A549 (cell line): ENCODE results near the gene RANBP3. TPM values are rescaled to one million over a fixed set of nuclear protein-coding genes. Genes with fewer than 3 reads are reported as not detected.

Experiments
- ATAC-seq, 2 experiments: fragments of 200-7000 bp in 1 of 2; fragments of >200 bp in 1 of 2; cut with Nextera tagmentation in 1 of 2; cut with Tn5 transposase in 1 of 2; 3 replicates each; pipeline versions ENCODE4 v1.8.0 to v1.9.1; 2018 to 2020; ENCODE audit warnings: mild to moderate bottlenecking in 1 of 2, moderate library complexity in 1 of 2
- CTCF ChIA-PET: fragments of 300-600 bp; sonication (Branson Sonifier 250); formaldehyde crosslinking; extraction: SDS; loops from one replicate; lab custom pipeline; 2021; ENCODE audit warnings: antibody characterized with exemption, inconsistent platforms; lab: Yijun Ruan, JAX
- POLR2A ChIA-PET: fragments of 350-600 bp; formaldehyde crosslinking; extraction: SDS; loops from one replicate; lab custom pipeline; 2021; ENCODE audit warnings: antibody characterized with exemption, inconsistent platforms; lab: Yijun Ruan, JAX
- DNase-seq, 2 experiments: peaks; one replicate each; pipeline versions ENCODE4 v3.0.0 to v3.0.0-alpha.2; 2011 to 2016; ENCODE audit warnings: low read depth in 1 of 2, low spot score in 1 of 2
- FAIRE-seq: peaks from 2 replicates; lab custom pipeline; 2011; peaks lifted over from hg19 to GRCh38; lab: Jason Lieb, UNC
- H3K27ac ChIP-seq, 2 experiments: fragments of >200 bp; sonication (Bioruptor Twin); formaldehyde crosslinking; 3 replicates each; pipeline ENCODE4 v1.5.1; 2016 to 2017
- H3K4me1 ChIP-seq: fragments of >200 bp; sonication (Bioruptor Twin); formaldehyde crosslinking; 3 replicates; pipeline ENCODE4 v1.6.1; 2016
- H3K4me2 ChIP-seq: fragments of >200 bp; sonication (Bioruptor Twin); formaldehyde crosslinking; 3 replicates; pipeline ENCODE4 v1.6.1; 2016
- H3K4me3 ChIP-seq: fragments of >200 bp; sonication (Bioruptor Twin); formaldehyde crosslinking; 3 replicates; pipeline ENCODE4 v1.5.1; 2016
- H3K9me3 ChIP-seq: fragments of >200 bp; sonication (Bioruptor Twin); formaldehyde crosslinking; 3 replicates; pipeline ENCODE4 v1.6.1; 2016
- BCL3 ChIP-seq: fragments of >200 bp; sonication (Bioruptor Twin); formaldehyde crosslinking; IDR thresholded peaks from 3 replicates; pipeline ENCODE4 v1.6.1; 2016
- BHLHE40 ChIP-seq: IDR thresholded peaks from 2 replicates; pipeline ENCODE4 v1.6.1; 2012; ENCODE audit warnings: low read depth, low read length, inconsistent platforms
- CBX2 ChIP-seq: fragments of 200-600 bp; sonication (generic); IDR thresholded peaks from 2 replicates; pipeline ENCODE4 v1.6.1; 2016; ENCODE audit warnings: low read depth, mild to moderate bottlenecking, borderline replicate concordance
- CEBPB ChIP-seq, 2 experiments: fragments of >200 bp in 1 of 2; sonication (Bioruptor Twin) in 1 of 2; formaldehyde crosslinking in 1 of 2; IDR thresholded peaks; 2 replicates each; pipeline ENCODE4 v1.6.1; 2012 to 2016
- EHF ChIP-seq: fragments of 250-450 bp; sonication (Bioruptor Pico); IDR thresholded peaks from 2 replicates; pipeline ENCODE4 v1.5.0; 2020; ENCODE audit warnings: mild to moderate bottlenecking
- EHMT2 ChIP-seq: fragments of 200-600 bp; sonication (generic); IDR thresholded peaks from 2 replicates; pipeline ENCODE4 v1.6.1; 2016; ENCODE audit warnings: antibody characterized with exemption, low read depth, mild to moderate bottlenecking, moderate library complexity
- EP300 ChIP-seq, 2 experiments: fragments of >200 bp; sonication (Bioruptor Twin); formaldehyde crosslinking; IDR thresholded peaks; 2 replicates in 1 of 2; 3 replicates in 1 of 2; pipeline ENCODE4 v1.6.1; 2016 to 2017
- ESRRA ChIP-seq: fragments of 150-350 bp; IDR thresholded peaks from 2 replicates; pipeline ENCODE4 v1.6.1; 2014; ENCODE audit warnings: mild to moderate bottlenecking, low read length, borderline replicate concordance
- FOSB ChIP-seq: fragments of 250-450 bp; sonication (Bioruptor Pico); IDR thresholded peaks from 2 replicates; pipeline ENCODE4 v1.5.0; 2020; ENCODE audit warnings: mild to moderate bottlenecking, moderate library complexity
- FOXS1 ChIP-seq: fragments of 250-450 bp; sonication (Bioruptor Pico); IDR thresholded peaks from 2 replicates; pipeline ENCODE4 v1.5.0; 2020; ENCODE audit warnings: mild to moderate bottlenecking, moderate library complexity
- GATA3 ChIP-seq: IDR thresholded peaks from 2 replicates; pipeline ENCODE4 v1.6.1; 2012; ENCODE audit warnings: borderline replicate concordance
- HMGXB4 ChIP-seq: fragments of 250-450 bp; sonication (Bioruptor Pico); IDR thresholded peaks from 2 replicates; pipeline ENCODE4 v1.5.0; 2021; ENCODE audit warnings: mild to moderate bottlenecking, moderate library complexity, borderline replicate concordance
- HOXB13 ChIP-seq: fragments of 250-450 bp; sonication (Bioruptor Pico); IDR thresholded peaks from 2 replicates; pipeline ENCODE4 v1.5.0; 2020; ENCODE audit warnings: low read depth, mild to moderate bottlenecking, moderate library complexity
- JUN ChIP-seq, 2 experiments: fragments of >200 bp; sonication (Bioruptor Twin); formaldehyde crosslinking; IDR thresholded peaks; 2 replicates in 1 of 2; 3 replicates in 1 of 2; pipeline ENCODE4 v1.6.1; 2016 to 2017
- KDM1A ChIP-seq: fragments of 200-600 bp; sonication (generic); IDR thresholded peaks from 2 replicates; pipeline ENCODE4 v1.6.1; 2016; ENCODE audit warnings: low read depth, mild to moderate bottlenecking
- MAFK ChIP-seq: fragments of 450-650 bp; IDR thresholded peaks from 2 replicates; pipeline ENCODE4 v1.6.1; 2014; ENCODE audit not compliant: partially characterized antibody
- MAX ChIP-seq: IDR thresholded peaks from 2 replicates; pipeline ENCODE4 v1.6.1; 2012
- MAZ ChIP-seq: fragments of 150-350 bp; IDR thresholded peaks from 2 replicates; pipeline ENCODE4 v1.6.1; 2014; ENCODE audit warnings: antibody characterized with exemption, low read depth, low read length, borderline replicate concordance
- NFE2L2 ChIP-seq: fragments of 150-350 bp; conservative IDR thresholded peaks from 2 replicates; pipeline ENCODE4 v1.6.1; 2014; ENCODE audit warnings: low read length
- NR3C1 ChIP-seq: fragments of >200 bp; sonication (Bioruptor Twin); formaldehyde crosslinking; IDR thresholded peaks from 3 replicates; pipeline ENCODE4 v1.6.1; 2017
- POLR2AphosphoS2 ChIP-seq: conservative IDR thresholded peaks from 2 replicates; pipeline ENCODE4 v1.6.1; 2012; ENCODE audit warnings: low read length, improper control_type of control experiment, inconsistent platforms
- RCOR1 ChIP-seq: fragments of 150-350 bp; IDR thresholded peaks from 2 replicates; pipeline ENCODE4 v1.6.1; 2014; ENCODE audit warnings: antibody characterized with exemption, low read length, low read depth
- REST ChIP-seq: fragments of 200-600 bp; sonication (generic); IDR thresholded peaks from 2 replicates; pipeline ENCODE4 v1.6.1; 2016; ENCODE audit warnings: antibody characterized with exemption, mild to moderate bottlenecking, moderate library complexity
- RNF2 ChIP-seq: fragments of 200-600 bp; sonication (generic); IDR thresholded peaks from 2 replicates; pipeline ENCODE4 v1.6.1; 2016; ENCODE audit warnings: low read depth, mild to moderate bottlenecking, antibody characterized with exemption, moderate library complexity, borderline replicate concordance
- SMC3 ChIP-seq: fragments of >200 bp; sonication (Bioruptor Twin); formaldehyde crosslinking; IDR thresholded peaks from 3 replicates; pipeline ENCODE4 v1.6.1; 2018; ENCODE audit warnings: inconsistent platforms
- USF2 ChIP-seq: fragments of 450-650 bp; IDR thresholded peaks from 2 replicates; pipeline ENCODE4 v1.6.1; 2014; ENCODE audit warnings: antibody characterized with exemption
- ZFP36 ChIP-seq: fragments of 450-650 bp; IDR thresholded peaks from 2 replicates; pipeline ENCODE4 v1.6.1; 2014; ENCODE audit warnings: borderline replicate concordance; ENCODE audit not compliant: partially characterized antibody
- ZNF302 ChIP-seq: fragments of 250-450 bp; sonication (Bioruptor Pico); IDR thresholded peaks from 2 replicates; pipeline ENCODE4 v1.9.0; 2021; ENCODE audit warnings: inconsistent platforms, mild to moderate bottlenecking, moderate library complexity
- WGBS: methylation state at CpG from one replicate; pipeline ENCODE4 v1.1.6; 2017; ENCODE audit errors: missing lambda C conversion rate; 5-methylcytosine and 5-hydroxymethylcytosine counted together
- polyA plus RNA-seq, 4 experiments: library from polyadenylated mRNA; depleted of rRNA in 3 of 4; stranded (reverse); fragments of >200 nt; fragmentation: RNase III in 1 of 4; extraction: RNeasy Plus Mini Kit Qiagen cat#74134 plus additional on column Dnase treatment in 1 of 4; gene quantifications; 2 replicates in 3 of 4; 3 replicates in 1 of 4; pipeline ENCODE4 v1.2.3, GENCODE V29; 2011 to 2017

RANBP3 gene
- polyA plus RNA-seq, 2 of the 4 experiments (the other 2 are of a cell fraction): 39.2 to 53.5 TPM

GRCh38 chr19:5917431-5918107 lies 60.4 kb downstream of the RANBP3 start:
- Histone ChIP-seq H3K9me3 (no peaks in the 10 kb centered on the region), H3K27ac (no peak overlapping the region), H3K4me1 (peaks cover 15% of the 10 kb centered on the region), H3K4me2 (no peak overlapping the region), H3K4me3 (no peak overlapping the region)
- ChIA-PET CTCF (interaction anchor here (1.1 kb wide), 1 partner anchor 34 kb away, joined by 3 read pairs; no protein-coding TSS in a partner anchor), POLR2A (no interaction called here)
- WGBS: 95% methylated on average over 4 of the region's 36 CpGs
- ATAC-seq (no peak), FAIRE-seq (no peak), DNase-seq (no peak)
- TF ChIP-seq JUN (IDR thresholded peaks at IDR 0.05): no peak
- TF ChIP-seq NFE2L2: no peak
- TF ChIP-seq BHLHE40: no peak
- TF ChIP-seq FOXS1: no peak
- TF ChIP-seq MAZ: no peak
- no peak for TF ChIP-seq SMC3
- TF ChIP-seq GATA3: no peak
- no peak for TF ChIP-seq HMGXB4 (CRISPR knock-in tag)
- TF ChIP-seq ZFP36: no peak
- no peak for TF ChIP-seq NR3C1
- TF ChIP-seq EP300 (IDR thresholded peaks at IDR 0.05): no peak
- no peak for TF ChIP-seq ZNF302
- no peak for TF ChIP-seq HOXB13 (CRISPR knock-in tag)
- no peak for TF ChIP-seq MAFK
- TF ChIP-seq EHF (CRISPR knock-in tag): no peak
- no peak for TF ChIP-seq RNF2

- H3K9me3 ChIP-seq: no peaks in the 10 kb centered on the region
- CTCF ChIA-PET: no interaction called here
- no peak for TF ChIP-seq BCL3
- no peak for TF ChIP-seq FOXS1
- TF ChIP-seq USF2: no peak
- no peak for TF ChIP-seq FOSB (CRISPR knock-in tag)
- TF ChIP-seq SMC3: no peak
- TF ChIP-seq, all 56 proteins: peak for 0
- DNase-seq (no peak), ATAC-seq (no peak), FAIRE-seq (no peak)
- no peak overlapping the region for H3K4me3 ChIP-seq
- POLR2A ChIA-PET: no interaction called here
- peaks cover 15% of the 10 kb centered on the region for H3K4me1 ChIP-seq
- no peak overlapping the region for H3K27ac ChIP-seq
- WGBS: 85% methylated on average over 13 of the region's 14 CpGs
- no peak overlapping the region for H3K4me2 ChIP-seq
These were observed 61.7 kb downstream of the RANBP3 start for GRCh38 chr19:5916181-5916708.

GRCh38 chr19:5915782-5916165 lies 62.2 kb downstream of the RANBP3 start:
- WGBS: 86% methylated on average over 6 of the region's 11 CpGs
- no peak overlapping the region for H3K4me2 ChIP-seq
- FAIRE-seq: no peak

More at GRCh38 chr19:5915782-5916165, 62.2 kb downstream of the RANBP3 start:
- Histone ChIP-seq H3K4me1 (peaks cover 15% of the 10 kb centered on the region), H3K9me3 (no peaks in the 10 kb centered on the region), H3K4me3 (no peak overlapping the region), H3K27ac (no peak overlapping the region)
- ChIA-PET CTCF (interaction anchor here (0.6 kb wide), 1 partner anchor 143 kb away, joined by 3 read pairs; no protein-coding TSS in a partner anchor), POLR2A (no interaction called here)
- no peak for ATAC-seq
- DNase-seq: no peak
- TF ChIP-seq CEBPB (IDR thresholded peaks at IDR 0.05) (no peak), REST (no peak), RCOR1 (no peak), ESRRA (no peak), ZNF302 (no peak), POLR2AphosphoS2 (no peak), CBX2 (no peak), KDM1A (no peak), MAX (no peak), NR3C1 (no peak), EHMT2 (no peak)
